Measurements from ENCODE around the gene MICU1. TPM values are rescaled to one million over a fixed set of nuclear protein-coding genes. Genes with fewer than 3 reads are reported as not detected.

The MICU1 gene
- total RNA-seq, 1 experiment from 2014 or later, result 83.2 TPM

DNA sequence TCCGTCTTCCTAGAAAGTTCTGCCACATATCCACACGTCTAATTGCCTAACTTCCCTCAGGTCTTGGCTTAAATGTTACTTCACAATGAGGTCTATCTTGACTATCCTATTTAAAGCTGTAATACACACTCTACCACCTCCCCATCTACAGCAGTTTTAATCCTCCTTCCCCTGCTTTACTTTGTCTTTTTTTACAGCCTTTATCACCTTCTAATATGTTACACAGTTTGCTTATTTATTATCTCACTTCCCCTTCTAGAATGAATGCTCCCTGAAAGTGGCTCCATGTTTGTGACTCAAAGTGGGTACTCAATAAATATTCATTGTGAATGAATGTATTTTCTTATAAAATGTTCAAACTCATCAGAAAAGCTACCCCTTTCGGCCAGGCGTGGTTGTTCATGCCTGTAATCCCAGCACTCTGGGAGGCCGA is 13.6 kb upstream of the MICU1 start:
- no peak for DNase-seq (ENCODE audit: low read depth)
- in situ Hi-C loops (cut with HindIII; ENCODE audit: low pct_unique_long_range_greater_than_20kb, low sequenced_read_pairs), result no loop called here

DNA sequence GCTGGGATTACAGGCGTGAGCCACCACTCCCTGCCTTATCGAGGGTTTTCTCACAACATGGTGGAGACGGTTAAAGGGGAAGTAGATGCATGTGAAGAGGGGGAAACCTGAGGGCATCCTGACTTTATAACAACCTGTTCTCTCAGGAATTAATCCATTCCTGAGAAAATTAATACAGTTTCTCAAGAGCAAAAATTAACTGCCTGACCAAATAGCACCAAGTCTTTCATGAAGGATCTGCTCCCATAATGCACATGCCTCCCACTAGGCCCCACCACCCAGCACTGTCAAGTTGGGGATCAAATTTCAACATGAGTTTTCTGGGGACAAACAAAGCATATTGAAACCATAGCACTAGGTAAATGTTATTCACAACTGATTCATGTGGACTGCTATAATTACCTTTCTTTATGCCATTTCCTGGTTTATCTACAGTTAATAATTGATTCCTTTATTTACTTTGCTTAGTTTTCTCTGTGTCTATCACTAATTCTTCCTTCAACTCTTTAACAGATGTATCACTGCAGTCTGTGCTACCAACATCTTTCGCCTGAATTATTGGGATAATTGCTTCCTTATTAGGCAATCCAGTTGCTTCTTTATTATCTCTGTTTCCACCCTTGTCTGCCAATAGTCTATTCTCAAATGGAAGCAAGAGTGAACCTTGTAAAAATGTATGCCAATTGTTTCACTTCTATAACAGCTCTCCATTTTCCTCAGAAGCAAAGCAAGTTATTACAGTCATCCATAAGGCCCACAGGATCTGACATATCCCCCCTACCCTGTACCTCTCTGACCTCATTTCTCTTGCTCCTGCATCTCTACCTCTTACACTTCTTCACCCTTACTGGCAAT is 12.9 kb upstream of the MICU1 start:
- in situ Hi-C loops (cut with HindIII; ENCODE audit: low pct_unique_long_range_greater_than_20kb, low sequenced_read_pairs), result no loop called here
- DNase-seq (ENCODE audit: low read depth), result peak; percentile 94

DNA sequence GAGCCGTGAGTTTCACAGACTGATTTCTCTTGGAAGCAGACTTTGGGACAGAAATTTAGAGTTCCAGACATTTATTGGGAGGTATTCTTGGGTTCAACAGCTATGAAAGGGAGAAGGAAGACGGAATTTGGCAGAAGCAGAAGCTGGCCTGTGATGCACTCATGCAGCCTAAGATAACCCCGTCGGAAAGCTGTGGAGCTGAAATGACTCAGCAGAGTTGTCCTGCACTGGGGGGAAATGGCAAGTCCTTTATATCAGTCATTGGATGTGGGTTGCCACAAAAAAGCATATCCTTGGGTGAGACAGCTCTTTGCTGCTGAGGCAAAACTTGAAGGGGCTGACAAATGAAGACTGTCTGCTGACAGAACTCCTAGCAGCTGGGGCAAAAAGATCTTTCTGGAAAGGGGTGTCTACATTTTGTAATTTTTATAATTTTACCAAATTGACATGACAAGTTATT is 11.5 kb upstream of the MICU1 start:
- in situ Hi-C loops (cut with HindIII; ENCODE audit: low pct_unique_long_range_greater_than_20kb, low sequenced_read_pairs), result no loop called here
- DNase-seq (ENCODE audit: low read depth), result peak; percentile 66

DNA sequence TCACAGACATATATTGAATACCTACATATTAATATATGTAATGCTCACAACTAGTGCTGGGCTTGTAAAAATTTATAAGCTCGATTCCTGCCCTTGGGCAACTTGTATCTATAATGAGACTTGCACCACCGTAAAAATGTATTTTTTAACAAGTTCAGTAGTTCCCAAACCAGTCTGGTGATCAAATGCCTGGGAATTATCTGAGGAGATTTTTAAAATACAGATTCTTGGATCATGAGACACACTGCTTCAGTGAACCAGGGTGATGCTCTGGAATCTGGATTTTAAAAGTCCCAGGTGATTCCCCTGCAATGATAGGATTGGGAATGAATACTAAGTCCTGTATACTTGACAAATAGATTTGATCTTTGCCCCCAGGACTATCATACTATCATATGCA is 4.3 kb upstream of the MICU1 start:
- in situ Hi-C loops (cut with HindIII; ENCODE audit: low pct_unique_long_range_greater_than_20kb, low sequenced_read_pairs), result no loop called here
- DNase-seq (ENCODE audit: low read depth), result no peak

DNA sequence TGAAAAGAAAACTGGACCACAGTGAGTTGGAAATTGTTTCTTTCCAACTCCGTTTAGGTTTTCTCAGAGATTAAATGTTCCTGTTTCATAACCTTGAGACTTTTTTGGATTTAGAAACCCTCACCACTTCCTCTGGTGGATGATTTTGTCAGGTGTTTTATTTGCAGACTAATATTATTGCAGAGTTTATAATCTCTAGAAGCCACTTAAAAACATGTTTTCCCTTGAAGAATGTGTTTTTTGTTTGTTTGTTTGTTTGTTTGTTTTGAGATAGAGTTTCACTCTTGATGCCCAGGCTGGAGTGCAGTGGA is 520 bp upstream of the MICU1 start:
- no peak for DNase-seq (ENCODE audit: low read depth)
- in situ Hi-C loops (cut with HindIII; ENCODE audit: low pct_unique_long_range_greater_than_20kb, low sequenced_read_pairs), result no loop called here

DNA sequence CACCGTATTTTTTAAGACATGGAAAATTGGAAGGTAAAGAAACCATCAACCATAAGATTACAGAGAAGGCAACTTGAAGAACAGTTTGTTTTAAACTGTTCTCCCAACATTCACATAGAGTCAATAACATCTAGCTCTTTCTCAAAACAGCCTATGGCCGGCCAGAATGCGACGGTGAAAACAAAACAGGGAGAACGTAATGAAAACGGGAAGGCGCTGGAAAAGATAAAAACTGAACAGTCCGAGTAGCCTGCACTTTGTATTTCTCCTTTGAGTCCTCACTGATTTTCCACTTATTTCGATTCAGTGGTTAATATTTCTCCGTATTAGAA is 637 bp downstream of the MICU1 start:
- in situ Hi-C loops (cut with HindIII; ENCODE audit: low pct_unique_long_range_greater_than_20kb, low sequenced_read_pairs), result no loop called here
- no peak for DNase-seq (ENCODE audit: low read depth)

DNA sequence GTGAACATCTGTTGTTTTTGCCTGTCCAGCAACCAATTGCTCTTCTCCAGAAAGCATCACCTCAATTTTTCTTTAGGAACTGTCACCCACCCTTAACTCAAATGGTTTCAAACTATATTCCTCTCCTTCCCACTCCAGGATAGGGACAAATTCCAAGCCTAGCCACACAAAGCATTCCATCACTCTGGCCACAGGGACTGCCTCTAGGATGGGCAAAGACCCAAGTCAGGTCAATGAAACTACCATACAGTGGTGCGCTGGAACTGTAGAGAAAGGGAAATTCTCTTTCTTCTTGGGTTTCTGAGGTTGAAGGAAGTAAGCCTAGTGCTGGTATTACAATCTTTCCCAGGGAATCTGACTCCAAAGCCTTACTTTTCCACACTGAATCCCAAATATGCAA is 3.6 kb downstream of the MICU1 start:
- DNase-seq (ENCODE audit: low read depth), result no peak
- in situ Hi-C loops (cut with HindIII; ENCODE audit: low pct_unique_long_range_greater_than_20kb, low sequenced_read_pairs), result no loop called here

GRCh38 chr10:72616716-72617115 is 9.2 kb downstream of the MICU1 start:
- in situ Hi-C loops (cut with HindIII; ENCODE audit: low pct_unique_long_range_greater_than_20kb, low sequenced_read_pairs), result no loop called here
- no peak for DNase-seq (ENCODE audit: low read depth)

DNA sequence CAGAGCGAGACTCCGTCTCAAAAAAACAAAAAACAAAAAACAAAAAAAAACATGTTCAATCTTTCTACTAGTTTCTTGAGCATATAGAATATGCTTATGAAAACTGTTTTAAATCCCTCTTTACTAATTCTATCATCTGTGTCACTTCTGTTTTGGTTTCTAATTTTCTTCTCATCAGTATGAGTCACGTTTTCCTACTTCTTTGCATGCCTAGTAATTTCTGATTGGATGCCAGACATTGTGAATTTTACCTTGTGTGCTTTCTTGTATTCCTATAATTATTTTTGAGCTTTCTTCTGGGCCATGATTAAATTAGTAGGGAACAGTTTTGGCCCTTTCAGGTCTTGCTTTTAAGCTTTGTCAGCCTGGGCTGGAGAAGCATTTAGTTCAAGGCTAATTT is 9.9 kb downstream of the MICU1 start:
- in situ Hi-C loops (cut with HindIII; ENCODE audit: low pct_unique_long_range_greater_than_20kb, low sequenced_read_pairs), result no loop called here
- DNase-seq (ENCODE audit: low read depth), result no peak

GRCh38 chr10:72612203-72612826 is 13.6 kb downstream of the MICU1 start:
- in situ Hi-C loops (cut with HindIII; ENCODE audit: low pct_unique_long_range_greater_than_20kb, low sequenced_read_pairs), result no loop called here
- peak; percentile 33 for DNase-seq (ENCODE audit: low read depth)

DNA sequence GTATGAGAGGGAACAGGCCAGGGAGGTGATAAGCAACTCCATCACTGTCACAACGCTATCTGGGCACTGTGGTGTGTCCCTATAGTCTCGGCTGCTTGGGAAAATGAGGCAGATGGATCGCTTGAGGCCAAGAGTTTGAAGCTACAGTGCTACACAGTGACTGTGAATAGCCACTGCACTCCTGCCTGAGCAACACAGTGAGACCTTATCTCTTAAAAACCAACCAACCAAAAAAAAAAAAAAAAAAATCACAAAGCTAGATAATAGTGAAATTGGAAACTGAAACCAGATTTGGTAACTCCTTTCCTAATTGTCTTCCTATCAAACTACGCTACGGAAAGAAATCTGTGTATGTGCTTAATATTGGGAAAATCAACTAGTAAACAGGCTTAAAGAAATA is 14.1 kb downstream of the MICU1 start:
- in situ Hi-C loops (cut with HindIII; ENCODE audit: low pct_unique_long_range_greater_than_20kb, low sequenced_read_pairs), result no loop called here
- peak; percentile 21 for DNase-seq (ENCODE audit: low read depth)

- DNase-seq (ENCODE audit: low read depth), result peak; percentile 9
- in situ Hi-C loops (cut with HindIII; ENCODE audit: low pct_unique_long_range_greater_than_20kb, low sequenced_read_pairs), result no loop called here
Measured at GRCh38 chr10:72610466-72610865, 15.4 kb downstream of the MICU1 start.

GRCh38 chr10:72605122-72605521 is 20.8 kb downstream of the MICU1 start:
- in situ Hi-C loops (cut with HindIII; ENCODE audit: low pct_unique_long_range_greater_than_20kb, low sequenced_read_pairs), result no loop called here
- no peak for DNase-seq (ENCODE audit: low read depth)

- DNase-seq (ENCODE audit: low read depth), result no peak
- in situ Hi-C loops (cut with HindIII; ENCODE audit: low pct_unique_long_range_greater_than_20kb, low sequenced_read_pairs), result no loop called here
Measured at GRCh38 chr10:72601144-72601543, 24.7 kb downstream of the MICU1 start.

DNA sequence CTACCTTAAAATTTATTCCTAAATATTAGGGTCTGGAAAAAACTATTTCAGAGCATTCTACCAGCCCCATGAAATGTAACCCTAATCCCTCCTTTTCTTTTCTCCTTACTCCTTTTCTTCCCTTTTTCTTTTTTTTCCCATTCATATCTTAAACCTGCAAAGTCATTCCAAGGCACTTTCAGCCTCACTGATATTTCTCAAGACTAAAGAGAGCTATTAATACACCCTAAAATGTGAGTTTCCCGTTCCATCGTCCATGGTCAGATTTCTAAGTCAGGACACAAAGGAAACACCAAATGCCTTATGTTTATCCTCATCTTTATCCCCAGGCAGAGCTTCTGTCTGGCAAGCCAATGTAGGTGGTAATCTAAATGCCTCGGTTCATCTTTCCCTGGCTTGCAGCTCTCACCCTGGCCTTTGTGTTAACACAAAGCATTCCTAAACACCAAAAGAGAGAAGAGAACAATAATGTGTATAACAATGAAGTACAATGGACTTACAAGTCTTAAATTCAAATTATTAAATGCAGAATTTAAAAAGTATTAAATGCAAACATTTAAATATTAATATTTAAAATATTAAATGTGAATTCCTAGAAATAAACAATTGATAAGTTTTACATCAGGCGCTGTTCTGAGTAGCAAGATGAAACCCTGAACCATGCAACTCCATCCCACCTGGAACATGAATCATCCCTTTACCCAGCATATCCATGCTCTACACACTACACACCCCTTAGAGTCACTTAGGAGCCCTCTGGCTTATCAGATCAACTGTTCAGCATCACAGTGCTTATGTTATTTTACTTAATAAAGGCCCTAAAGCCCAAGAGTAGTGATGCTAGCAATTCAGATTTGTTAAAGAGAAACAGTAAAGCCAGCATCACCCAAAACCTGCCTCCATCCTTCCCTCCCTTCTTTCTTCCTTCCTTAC is 26.8 kb downstream of the MICU1 start:
- in situ Hi-C loops (cut with HindIII; ENCODE audit: low pct_unique_long_range_greater_than_20kb, low sequenced_read_pairs), result no loop called here
- no peak for DNase-seq (ENCODE audit: low read depth)

DNA sequence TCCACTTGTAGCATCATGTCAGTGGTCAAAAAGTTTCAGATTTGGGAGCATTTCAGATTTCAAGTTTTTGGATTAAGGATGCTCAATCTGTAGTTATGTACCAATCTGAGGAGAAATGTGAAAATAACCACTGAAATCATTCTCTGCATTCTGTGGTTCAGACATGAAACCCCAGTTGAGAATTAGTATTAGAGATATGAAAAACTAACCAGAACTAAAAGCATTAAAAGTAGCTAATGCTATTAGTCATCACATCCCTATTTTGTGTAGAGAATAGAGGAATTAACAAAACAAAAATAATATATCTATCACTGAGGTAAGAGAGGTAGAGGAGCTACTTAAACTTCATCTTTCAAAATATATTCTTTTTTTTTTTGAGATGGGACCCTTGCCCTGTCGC is 28.0 kb downstream of the MICU1 start:
- in situ Hi-C loops (cut with HindIII; ENCODE audit: low pct_unique_long_range_greater_than_20kb, low sequenced_read_pairs), result no loop called here
- DNase-seq (ENCODE audit: low read depth), result no peak

DNA sequence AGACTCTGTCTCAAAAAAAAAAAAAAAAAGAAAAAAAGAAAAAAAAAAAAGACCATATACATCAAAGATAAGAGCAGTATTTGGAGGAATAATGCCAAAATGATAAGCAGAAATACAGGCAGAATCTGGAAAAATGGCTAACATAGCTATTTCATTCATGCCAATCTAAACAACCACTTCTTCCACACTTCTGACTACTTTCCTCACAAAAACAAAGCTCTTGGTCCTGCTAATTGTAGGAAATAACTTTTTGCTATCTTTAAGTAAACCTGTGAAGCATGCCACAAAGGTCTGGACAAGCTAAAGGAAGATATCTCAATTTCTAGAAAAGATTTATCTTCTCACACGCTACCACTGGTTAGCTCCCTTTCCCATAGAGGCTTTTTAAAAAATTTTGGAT is 30.4 kb downstream of the MICU1 start:
- no peak for DNase-seq (ENCODE audit: low read depth)
- in situ Hi-C loops (cut with HindIII; ENCODE audit: low pct_unique_long_range_greater_than_20kb, low sequenced_read_pairs), result no loop called here

DNA sequence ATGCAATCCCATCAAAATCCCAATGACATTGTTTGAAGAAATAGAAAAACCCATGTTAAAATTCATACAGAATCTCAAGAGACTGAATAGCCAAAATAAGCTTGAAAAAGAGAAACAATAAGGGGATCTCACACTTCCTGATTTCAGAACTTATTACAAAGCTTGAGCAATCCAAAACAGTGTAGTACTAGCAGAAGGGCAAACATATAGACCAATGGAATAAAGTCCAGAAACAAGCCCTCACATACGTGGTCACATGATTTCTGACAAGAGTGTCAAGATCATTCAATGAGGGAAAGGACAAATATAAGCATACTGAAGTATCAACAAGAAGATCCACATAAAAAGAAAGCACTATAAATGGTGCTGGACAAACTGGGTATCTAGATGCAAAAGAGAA is 31.9 kb downstream of the MICU1 start:
- DNase-seq (ENCODE audit: low read depth), result no peak
- in situ Hi-C loops (cut with HindIII; ENCODE audit: low pct_unique_long_range_greater_than_20kb, low sequenced_read_pairs), result no loop called here

GRCh38 chr10:72588266-72588665 is 37.6 kb downstream of the MICU1 start:
- no peak for DNase-seq (ENCODE audit: low read depth)
- in situ Hi-C loops (cut with HindIII; ENCODE audit: low pct_unique_long_range_greater_than_20kb, low sequenced_read_pairs), result no loop called here
